ENCODE measurements around the gene SIGLEC8.
"Not testable (repeated sequence)": the region's sequence is repeated elsewhere in the genome, so short reads cannot be mapped to it uniquely, and the experiment has no call there.

SIGLEC8 gene

DNA sequence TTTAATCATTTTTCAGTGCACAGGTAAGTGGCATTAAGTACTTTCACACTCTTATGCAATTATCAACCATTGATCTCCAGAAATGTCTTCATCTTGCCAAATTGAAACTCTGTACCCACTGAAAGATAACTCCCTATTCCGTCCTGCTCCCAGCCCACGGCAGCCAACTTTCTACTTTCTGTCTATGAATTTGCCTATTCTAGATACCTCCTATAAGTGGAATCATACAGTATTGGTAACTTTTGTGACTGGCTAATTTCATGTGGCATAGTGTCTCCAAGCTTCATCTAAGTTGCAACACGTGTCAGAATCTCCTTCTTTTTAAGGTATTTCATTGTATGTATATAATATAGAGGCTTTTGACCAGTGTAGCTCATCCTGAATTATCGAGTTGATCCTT is 14.4 kb upstream of the SIGLEC8 start:
- no peak for DNase-seq

DNA sequence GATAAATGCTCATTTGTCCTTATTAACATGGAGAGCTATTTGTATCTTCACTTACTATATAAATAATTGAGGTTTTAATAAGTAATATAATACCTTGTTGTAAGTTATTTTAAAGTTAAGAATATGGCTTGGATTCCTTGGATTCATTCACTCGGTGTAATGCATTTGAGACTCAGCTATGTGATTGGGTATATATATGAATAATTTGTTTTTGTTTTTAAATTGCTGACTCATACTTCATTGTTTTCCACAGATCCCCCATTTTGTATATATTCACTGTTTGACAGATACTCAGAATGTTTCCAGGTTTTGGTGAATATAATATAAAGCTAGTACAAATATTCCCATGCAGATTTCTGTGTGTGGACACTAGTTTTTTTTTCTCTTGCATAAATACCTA is 13.3 kb upstream of the SIGLEC8 start:
- DNase-seq = no peak

- no peak for DNase-seq
Observed at GRCh38 chr19:51470966-51471365, 12.7 kb upstream of the SIGLEC8 start.

GRCh38 chr19:51469629-51470028 is 11.4 kb upstream of the SIGLEC8 start:
- DNase-seq = no peak

DNA sequence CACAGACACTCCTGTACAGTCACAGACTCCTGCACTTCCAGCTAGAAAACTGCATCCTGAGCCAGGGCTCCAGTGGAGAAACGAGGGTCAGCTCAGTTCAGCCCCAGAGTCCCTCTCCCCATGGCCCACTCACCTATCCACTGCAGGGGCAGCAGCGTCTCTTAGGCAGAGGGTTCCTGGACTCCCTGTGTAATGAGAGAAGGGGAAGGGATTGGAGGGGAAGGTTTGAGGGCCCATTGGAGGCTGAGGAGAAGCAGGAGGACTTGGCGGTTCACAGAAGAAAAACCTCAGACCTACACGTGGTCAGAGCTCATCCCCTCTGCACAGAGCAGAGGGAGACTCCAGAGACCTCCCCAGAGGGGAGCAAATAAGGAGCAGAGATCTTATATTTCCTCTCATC is 10.9 kb upstream of the SIGLEC8 start:
- no peak for DNase-seq

DNA sequence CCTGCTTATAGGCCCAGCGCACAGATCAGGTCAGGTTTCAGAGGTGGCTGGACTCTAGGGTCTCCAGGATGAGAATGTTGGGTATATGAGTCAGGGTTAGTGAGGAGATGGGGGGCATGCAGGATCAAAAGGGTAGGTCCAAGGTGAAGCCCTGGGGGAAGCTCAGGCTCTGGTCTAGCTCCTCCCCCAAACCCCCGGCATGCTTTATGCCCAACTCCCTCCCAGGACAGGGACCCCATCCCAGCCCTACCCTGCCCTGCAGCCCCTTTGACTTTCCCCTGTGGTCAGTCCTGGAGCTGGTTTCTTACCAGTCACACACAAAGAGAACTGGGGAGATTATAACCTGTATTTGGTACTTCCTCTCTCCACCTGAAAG is 10.3 kb upstream of the SIGLEC8 start:
- no peak for DNase-seq

DNA sequence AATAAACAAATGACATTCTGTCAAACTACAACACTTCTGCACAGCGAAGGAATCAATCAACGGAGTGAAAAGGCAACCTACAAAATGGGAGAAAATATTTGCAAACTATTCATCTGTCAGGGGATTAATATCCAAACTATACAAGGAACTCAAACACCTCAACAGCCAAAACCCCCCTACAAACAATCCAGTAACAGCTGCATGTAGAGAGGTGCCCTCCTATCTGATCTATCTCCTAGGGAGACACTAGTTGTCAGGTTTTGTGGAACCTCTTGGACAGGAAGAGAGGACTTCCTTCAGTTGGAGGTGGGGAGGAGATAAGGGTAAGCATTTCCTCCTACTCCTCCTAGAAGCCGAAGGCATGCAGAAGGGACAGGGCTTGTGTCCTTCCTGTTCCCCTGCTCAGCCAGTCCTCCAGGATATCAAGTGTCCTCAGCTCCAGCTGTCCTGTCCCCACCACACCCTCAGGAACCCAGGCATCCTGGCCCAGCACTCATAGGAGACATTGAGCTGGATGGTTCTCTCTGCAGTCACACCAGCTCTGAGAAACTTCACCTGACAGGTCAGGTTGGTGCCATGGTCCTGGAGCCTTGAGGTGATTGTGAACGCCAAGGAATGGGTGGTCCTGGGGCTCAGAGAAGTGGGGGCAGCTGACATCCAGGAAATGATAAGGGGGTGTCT is 9.8 kb upstream of the SIGLEC8 start:
- DNase-seq = no peak

- no peak for DNase-seq
Observed at GRCh38 chr19:51466723-51467122, 8.5 kb upstream of the SIGLEC8 start.

DNA sequence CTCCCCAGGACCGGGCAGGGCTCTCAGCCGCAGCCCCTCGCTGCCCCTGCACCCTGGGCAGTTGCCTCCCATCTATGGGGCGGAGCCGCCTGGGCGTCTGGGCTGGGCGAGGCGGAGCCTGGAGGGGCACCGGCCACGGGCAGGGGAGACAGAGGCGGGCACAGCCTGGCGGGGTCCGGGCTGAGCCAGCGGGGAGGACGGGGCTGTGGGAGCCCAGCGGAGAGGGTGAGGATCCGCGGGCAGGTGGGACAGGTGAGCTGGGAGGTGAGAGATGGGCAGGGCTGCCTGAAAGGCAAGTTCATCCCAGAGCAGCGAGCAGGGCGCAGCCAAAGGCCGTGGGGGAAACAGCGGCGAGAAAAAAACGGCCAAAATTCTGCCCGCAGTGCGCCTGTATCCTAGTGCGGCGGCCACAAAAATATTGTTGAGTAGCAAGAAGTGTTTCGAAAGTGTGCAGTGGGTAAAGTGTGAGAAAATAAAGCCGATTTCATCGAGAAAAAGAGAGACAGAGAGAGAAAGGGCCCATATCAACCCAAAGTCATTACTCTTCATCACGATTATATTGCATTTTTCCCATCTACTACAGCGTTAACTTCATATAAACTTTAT is 5.8 kb upstream of the SIGLEC8 start:
- DNase-seq = not testable (repeated sequence)

DNA sequence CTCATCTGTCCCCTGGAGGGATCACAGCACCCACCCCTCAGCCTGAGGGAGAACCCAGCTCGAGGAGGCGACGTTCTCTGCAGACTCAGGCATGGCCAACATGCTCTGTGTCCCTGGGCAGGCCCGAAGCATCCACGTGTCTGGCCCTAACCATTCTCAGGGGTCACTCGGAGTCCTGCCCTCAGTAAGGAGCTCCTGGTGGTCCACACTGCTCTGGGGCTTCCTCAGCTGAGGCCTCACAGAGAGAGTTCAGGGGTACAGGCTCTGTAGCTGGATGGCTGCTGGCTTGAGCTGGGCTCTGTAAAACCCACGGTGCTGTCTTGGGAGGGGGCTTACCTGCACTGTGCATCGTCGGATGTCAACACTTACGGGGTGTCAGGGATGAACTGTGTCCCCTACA is 4.4 kb upstream of the SIGLEC8 start:
- DNase-seq = no peak

- no peak for DNase-seq
Observed at GRCh38 chr19:51462276-51462675, 4.0 kb upstream of the SIGLEC8 start.

GRCh38 chr19:51461723-51462161 is 3.5 kb upstream of the SIGLEC8 start:
- no peak for DNase-seq

DNA sequence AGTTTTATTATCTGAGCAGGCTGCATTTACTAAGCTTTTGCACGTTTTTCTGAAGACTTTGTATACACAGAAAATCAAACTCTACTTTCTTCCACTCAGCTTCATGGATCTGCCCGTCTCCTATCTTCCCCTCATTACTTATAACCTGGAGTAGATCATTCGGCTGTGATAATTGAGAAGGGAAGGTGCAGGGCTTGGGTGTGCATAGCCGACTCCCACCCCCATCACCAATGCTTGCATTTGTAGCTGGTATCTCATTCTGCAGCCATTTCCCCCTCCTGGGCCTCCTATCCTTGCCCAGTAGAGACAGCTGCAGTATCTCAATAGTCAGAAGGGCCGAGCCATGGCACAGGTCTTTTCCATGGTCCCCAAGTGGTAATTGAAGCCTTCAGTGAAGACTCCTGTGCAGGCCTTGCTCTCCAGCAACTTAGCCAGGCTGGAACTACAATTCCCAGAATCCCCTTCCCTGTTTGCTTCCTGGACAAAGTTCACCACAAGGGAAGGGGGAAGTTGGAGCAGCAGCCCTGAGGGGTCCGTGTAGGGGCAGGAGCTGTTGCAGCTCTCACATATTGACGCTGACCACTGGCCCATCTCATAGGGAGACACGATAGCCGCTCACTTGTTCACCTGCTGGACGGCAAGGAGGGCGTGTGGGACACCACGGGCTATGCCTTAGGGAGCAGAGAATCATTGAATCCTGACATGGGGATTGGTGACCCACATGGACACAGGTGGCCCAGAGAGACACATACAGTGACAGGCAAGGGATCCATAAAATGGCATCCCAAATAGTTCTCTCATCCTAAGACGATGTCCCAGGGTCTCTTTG is 2.1 kb upstream of the SIGLEC8 start:
- DNase-seq = no peak

DNA sequence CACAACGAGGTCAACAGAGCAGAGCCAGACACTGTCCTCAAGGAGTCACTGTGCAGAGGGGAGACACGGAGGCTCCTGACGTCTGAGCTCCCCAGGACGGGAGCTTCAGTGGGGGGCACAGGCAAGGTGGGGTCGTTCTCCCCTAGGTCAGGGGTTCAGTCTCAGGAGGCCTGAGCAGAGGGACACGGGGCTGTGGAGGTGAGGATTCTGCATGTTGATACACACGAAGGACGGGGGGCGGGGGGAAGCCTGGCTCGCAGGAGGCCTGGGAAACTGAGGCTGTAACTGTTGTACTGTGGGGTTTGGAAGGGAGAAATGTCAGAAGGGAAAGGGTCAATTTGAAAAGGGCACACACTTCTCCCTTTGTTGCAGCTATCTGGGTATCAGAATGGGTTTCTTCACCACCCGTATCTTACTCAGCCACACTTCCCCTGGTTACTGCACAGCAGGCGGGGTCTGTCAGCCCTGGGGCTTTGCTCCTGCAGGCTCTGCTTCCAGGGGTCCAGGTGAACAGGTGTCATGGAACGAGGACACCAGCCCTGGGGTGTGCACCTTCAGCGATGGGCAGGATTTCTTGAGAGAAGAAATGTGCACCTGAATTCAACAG is 748 bp upstream of the SIGLEC8 start:
- DNase-seq = no peak

DNA sequence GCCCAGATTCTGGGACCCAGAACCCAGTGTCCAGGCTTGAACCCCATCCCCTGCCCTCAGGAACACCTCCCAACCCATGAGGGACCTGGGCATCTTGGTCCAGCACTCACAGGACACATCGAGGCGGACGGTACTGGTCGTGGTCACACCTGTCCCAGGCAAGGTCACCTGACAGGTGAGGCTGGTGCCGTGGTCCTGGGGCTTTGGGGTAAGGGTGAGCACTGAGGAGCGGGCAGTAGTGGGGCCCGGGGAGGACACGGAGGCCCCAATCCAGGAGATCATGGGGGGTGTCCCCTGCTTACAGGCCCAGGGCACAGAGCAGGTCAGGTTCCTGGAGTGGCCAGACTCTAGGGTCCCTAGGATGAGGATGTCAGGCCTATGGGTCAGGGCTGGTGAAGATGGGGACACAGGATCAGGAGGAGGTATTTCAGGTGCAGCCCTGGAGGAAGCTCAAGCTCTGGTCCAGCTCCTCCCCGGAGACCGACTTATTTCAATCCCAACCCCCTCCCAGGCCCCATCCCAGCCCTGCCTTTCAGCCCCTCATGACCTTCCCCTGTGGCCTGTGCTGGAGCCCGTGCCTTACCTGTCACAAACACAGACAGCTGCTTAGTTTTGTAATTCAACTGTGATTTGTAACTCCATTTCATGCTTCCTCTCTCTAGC is 772 bp downstream of the SIGLEC8 start:
- no peak for DNase-seq

DNA sequence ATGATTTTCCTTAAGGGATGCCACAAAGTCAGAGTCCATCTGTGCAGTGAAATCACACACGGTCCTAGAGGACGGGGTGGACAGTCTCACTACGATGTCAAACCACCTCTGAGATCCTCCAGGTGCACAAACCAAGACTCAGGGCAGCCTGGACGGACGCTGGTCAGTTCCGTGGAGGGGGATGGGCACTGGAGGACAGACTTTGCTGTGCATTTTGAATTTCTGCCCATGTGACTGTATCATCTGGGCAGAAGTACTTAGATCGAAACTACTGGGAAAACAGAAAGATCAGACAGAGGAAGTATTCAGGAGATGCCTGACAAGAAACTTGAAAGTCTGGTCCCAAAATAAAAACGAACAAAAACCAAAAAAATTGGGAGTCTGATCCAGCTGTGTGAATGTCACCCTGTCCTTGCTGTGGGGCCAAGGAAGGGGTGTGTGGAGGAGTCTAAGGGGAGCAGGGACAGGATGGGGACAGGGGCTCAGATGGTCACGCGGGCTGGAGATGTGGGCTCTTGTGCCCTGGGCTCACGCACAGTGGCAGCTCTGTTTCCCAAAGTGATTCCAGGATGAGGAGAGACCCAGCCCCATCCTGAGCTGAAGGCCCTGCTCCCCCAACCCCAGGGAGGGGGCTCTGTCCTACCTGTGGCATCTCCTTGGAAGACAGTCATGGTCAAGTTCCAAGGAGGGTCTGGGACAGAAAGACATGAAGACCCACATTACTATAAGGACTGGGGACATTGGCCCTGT is 1.5 kb downstream of the SIGLEC8 start:
- DNase-seq = no peak

DNA sequence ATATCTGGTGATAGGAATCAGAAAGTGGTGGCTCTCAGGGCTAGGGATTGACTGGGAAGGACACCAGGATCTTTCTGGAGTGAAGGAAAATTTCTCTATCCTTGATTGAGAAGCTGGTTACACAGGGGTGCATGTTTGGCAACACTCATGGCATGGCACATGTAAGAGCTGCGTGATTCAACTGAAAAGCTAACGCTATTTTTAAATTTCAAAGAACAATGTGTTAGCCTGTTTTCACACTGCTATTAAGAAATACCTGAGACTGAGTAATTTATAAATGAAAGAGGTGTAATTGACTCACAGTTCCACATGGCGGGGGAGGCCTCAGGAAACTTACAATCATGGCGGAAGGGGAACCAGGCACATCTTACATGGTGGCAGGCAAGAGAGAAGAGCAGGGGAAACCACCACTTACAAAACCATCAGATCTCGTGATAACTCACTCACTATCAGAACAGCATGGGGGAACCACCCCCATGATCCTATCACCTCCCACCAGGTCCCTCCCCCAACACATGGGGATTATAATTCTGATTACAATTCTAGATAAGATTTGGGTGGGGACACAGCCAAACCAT is 7.4 kb downstream of the SIGLEC8 start:
- no peak for DNase-seq

DNA sequence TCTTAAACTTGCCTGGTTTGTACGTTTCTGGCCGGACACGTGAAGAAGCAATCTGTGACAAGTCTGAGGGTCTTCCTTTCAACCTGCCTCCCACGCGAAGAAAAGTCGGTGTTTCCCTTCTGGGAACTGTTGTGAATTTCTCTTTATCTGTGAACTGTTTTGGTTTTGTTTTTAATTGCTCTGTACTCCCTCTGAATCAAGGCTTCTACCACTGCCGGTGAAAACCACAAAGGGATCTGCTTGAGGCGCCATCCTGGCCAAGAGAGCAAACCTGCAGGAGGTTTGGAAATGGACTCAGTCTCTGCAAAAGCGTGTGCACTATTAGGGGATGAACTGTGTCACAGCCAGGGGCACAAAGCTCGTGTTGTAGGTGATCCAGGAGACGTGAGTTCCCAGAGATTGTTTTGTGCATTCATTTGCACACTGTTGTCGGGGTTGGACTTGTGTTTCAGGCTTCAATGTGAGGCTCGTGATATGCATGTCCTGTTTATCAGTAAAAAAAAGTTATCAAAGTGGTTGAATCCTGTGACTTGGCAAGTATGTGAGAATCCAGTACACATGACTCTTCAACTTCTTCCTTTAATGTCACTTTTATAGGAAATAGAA is 9.7 kb downstream of the SIGLEC8 start:
- no peak for DNase-seq

DNA sequence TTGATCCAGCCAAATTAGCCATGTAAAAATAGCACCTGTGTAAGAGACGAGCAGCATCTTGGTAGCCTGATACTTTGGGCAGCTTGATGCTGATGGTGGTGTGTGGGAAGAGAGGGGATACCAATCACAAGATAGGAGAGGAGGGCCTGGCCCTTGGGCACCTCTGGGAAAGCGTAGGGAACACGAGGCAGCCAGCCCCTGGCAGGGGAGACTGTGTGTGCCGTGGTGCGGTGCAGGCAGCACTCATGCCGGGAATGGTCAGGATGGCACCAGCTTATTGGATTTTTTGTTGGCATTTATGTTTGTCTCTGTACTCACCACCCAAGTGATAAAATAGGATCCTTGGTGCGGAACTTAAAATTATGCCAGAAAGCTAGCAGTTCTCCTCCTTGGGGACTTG is 10.2 kb downstream of the SIGLEC8 start:
- no peak for DNase-seq

GRCh38 chr19:51447510-51447909 is 10.7 kb downstream of the SIGLEC8 start:
- not testable (repeated sequence) for DNase-seq

All from NCI-H1436 treated with DMSO at 0.1 percent for 48 hours (cell line).